SK-N-SH treated with all-trans-retinoic acid at 6 μM for 48 hours (cell line): Measurements from ENCODE around the gene PHF21B.

Experiments used
- CREB5 ChIP-seq: fragments of 250-450 bp; sonication (Bioruptor Pico); IDR thresholded peaks from 2 replicates; pipeline ENCODE4 v1.5.1; 2020; ENCODE audit warnings: low read depth, mild to moderate bottlenecking, moderate library complexity
- ESRRG ChIP-seq: fragments of 250-450 bp; sonication (Bioruptor Pico); IDR thresholded peaks from 2 replicates; pipeline ENCODE4 v1.6.1; 2021; ENCODE audit warnings: mild to moderate bottlenecking
- OSR1 ChIP-seq: fragments of 250-450 bp; sonication (Bioruptor Pico); IDR thresholded peaks from 2 replicates; pipeline ENCODE4 v1.8.0; 2022; ENCODE audit warnings: moderate library complexity, mild to moderate bottlenecking, inconsistent platforms
- PATZ1 ChIP-seq: fragments of 250-450 bp; sonication (Bioruptor Pico); IDR thresholded peaks from 2 replicates; pipeline ENCODE4 v1.8.0; 2020; ENCODE audit warnings: mild to moderate bottlenecking, moderate library complexity, borderline replicate concordance
- TOX ChIP-seq: fragments of 250-450 bp; sonication (Bioruptor Pico); IDR thresholded peaks from 2 replicates; pipeline ENCODE4 v1.8.0; 2021; ENCODE audit warnings: mild to moderate bottlenecking, moderate library complexity, borderline replicate concordance
- ZC3H10 ChIP-seq: fragments of 250-450 bp; sonication (Bioruptor Pico); IDR thresholded peaks from 2 replicates; pipeline ENCODE4 v1.5.1; 2021; ENCODE audit warnings: mild to moderate bottlenecking, moderate library complexity
- ZFP3 ChIP-seq: fragments of 250-450 bp; sonication (Bioruptor Pico); IDR thresholded peaks from 2 replicates; pipeline ENCODE4 v1.5.0; 2020; ENCODE audit warnings: mild to moderate bottlenecking, moderate library complexity
- ZNF70 ChIP-seq: fragments of 450-650 bp; formaldehyde crosslinking; IDR thresholded peaks from 2 replicates; pipeline ENCODE4 v1.5.0; 2020; ENCODE audit warnings: mild to moderate bottlenecking, moderate library complexity

- TF ChIP-seq CREB5 (CRISPR knock-in tag) (no peak), PATZ1 (CRISPR knock-in tag) (no peak), ZC3H10 (CRISPR knock-in tag) (no peak), ZFP3 (CRISPR knock-in tag) (no peak), ESRRG (CRISPR knock-in tag) (no peak), OSR1 (CRISPR knock-in tag) (no peak), ZNF70 (CRISPR knock-in tag) (no peak), TOX (no peak)
Measured at GRCh38 chr22:44994399-44995104, 15.3 kb downstream of the PHF21B start.
